OCI-LY7 (cell line): ENCODE data around the gene RNF123.

ENCODE experiments used
- CTCF ChIP-seq: fragments of 200-600 bp; sonication (generic); conservative IDR thresholded peaks from 2 replicates; pipeline ENCODE4 v1.5.1; 2014; ENCODE audit warnings: mild to moderate bottlenecking, antibody characterized with exemption, low read length, moderate library complexity, mixed read lengths
- EZH2phosphoT487 ChIP-seq: fragments of 200-600 bp; sonication (generic); IDR thresholded peaks from 2 replicates; pipeline ENCODE4 v1.6.1; 2018; ENCODE audit warnings: low read depth, borderline replicate concordance, mild to moderate bottlenecking, mixed run types, antibody characterized with exemption, low read length, moderate library complexity, mixed read lengths

DNA sequence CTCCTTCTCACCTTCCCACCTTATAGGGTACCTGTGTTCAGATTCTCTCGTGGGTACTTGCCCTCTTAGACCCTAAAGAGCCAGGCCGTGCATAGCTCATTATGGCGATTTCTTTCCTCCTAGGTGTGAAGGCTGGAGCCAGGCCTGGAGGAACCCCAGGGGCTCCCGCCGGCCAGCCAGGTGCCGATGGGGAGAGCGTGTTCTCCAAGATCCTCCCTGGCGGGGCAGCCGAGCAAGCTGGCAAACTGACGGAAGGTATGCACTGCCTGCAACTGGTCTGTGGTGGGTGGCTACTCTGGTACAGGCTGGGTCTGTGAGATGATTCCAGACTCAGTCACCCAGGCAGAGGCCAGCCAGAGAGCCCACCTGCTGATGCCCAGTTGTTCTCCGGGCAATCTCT, 25.1 kb upstream of the RNF123 start:
- TF ChIP-seq CTCF (no peak), EZH2phosphoT487 (no peak)
